Peyer's patch (tissue), 4 donors: Measurements from ENCODE around the gene ZHX3. TPM values are rescaled to one million over a fixed set of nuclear protein-coding genes. Genes with fewer than 3 reads are reported as not detected.

Experiments used
- DNase-seq, 3 donors: peaks; one replicate each; pipeline ENCODE4 v3.0.0-alpha.2; 2017 to 2019
- H3K27ac ChIP-seq, 4 donors: fragments of 200-600 bp; sonication (generic); one replicate each; pipeline ENCODE4 v1.5.1; 2016 to 2019
- H3K27me3 ChIP-seq, 2 donors: fragments of 200-600 bp; sonication (generic); one replicate each; pipeline ENCODE4 v1.5.1; 2019
- H3K36me3 ChIP-seq, 3 donors: fragments of 200-600 bp; sonication (generic); one replicate each; pipeline ENCODE4 v1.5.1; 2016 to 2019
- H3K4me1 ChIP-seq, 4 donors: fragments of 200-600 bp; sonication (generic); one replicate each; pipeline ENCODE4 v1.5.1; 2016 to 2019
- H3K4me3 ChIP-seq, 4 donors: fragments of 200-600 bp; sonication (generic); 1 replicate in 3 of 4; 2 replicates in 1 of 4; pipeline ENCODE4 v1.5.1; 2016 to 2019; ENCODE audit warnings: mild to moderate bottlenecking in 1 of 4
- H3K9me3 ChIP-seq, 4 donors: fragments of 200-600 bp; sonication (generic); one replicate each; pipeline ENCODE4 v1.5.1; 2016 to 2019; ENCODE audit warnings: mild to moderate bottlenecking in 1 of 4
- POLR2A ChIP-seq, 2 donors: fragments of 450-650 bp; IDR thresholded peaks; one replicate each; pipeline ENCODE4 v1.5.1; 2017; ENCODE audit warnings: antibody characterized with exemption in 2 of 2, mild to moderate bottlenecking in 2 of 2, moderate library complexity in 2 of 2
- total RNA-seq, 4 donors: library from RNA; depleted of rRNA; stranded (reverse); fragments of >200 nt; gene quantifications; one replicate each; pipeline ENCODE4 v1.1.0, GENCODE V29; 2016
- TF ChIP-seq, protein P1 (sequence below), 6 experiments: fragments of 450-650 bp in 4 of 6; fragments of 200-600 bp in 2 of 6; sonication (generic) in 1 of 6; IDR thresholded peaks; one replicate each; pipeline ENCODE4 v1.5.1; 2017 to 2019; ENCODE audit warnings: antibody characterized with exemption in 6 of 6, mild to moderate bottlenecking in 3 of 6, moderate library complexity in 1 of 6

The ZHX3 gene
- total RNA-seq, 4 donors from 2014 or later, result 33.8 to 53.0 (median 39.5) TPM

DNA sequence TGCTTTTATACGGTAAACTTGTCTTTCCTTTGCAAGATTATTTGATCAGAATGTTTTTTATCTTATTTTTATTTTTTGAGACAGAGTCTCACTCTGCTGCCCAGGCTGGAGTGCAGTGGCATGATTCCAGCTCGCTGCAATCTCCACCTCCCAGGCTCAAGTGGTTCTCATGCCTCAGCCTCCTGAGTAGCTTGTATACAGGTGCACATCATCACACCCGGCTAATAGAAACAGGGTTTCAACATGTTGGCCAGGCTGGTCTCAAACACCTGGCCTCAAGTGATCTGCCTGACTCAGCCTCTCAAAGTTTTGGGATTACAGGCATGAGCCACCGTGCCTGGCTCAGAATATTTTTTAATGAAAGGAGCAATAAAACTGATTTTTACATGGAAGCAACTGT is 14.2 kb upstream of the ZHX3 start:
- H3K27me3 ChIP-seq, result no peaks in the 10 kb centered on the region
- no peaks in the 10 kb centered on the region for H3K9me3 ChIP-seq
- TF ChIP-seq POLR2A (IDR thresholded peaks at IDR 0.05), result no peak
- TF ChIP-seq, protein P1, sequence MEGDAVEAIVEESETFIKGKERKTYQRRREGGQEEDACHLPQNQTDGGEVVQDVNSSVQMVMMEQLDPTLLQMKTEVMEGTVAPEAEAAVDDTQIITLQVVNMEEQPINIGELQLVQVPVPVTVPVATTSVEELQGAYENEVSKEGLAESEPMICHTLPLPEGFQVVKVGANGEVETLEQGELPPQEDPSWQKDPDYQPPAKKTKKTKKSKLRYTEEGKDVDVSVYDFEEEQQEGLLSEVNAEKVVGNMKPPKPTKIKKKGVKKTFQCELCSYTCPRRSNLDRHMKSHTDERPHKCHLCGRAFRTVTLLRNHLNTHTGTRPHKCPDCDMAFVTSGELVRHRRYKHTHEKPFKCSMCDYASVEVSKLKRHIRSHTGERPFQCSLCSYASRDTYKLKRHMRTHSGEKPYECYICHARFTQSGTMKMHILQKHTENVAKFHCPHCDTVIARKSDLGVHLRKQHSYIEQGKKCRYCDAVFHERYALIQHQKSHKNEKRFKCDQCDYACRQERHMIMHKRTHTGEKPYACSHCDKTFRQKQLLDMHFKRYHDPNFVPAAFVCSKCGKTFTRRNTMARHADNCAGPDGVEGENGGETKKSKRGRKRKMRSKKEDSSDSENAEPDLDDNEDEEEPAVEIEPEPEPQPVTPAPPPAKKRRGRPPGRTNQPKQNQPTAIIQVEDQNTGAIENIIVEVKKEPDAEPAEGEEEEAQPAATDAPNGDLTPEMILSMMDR (IDR thresholded peaks at IDR 0.05), result no peak
- H3K4me1 ChIP-seq, result peaks cover 0 to 3% (median 0%) of the 10 kb centered on the region in 4 donors
- no peaks in the 10 kb centered on the region for H3K36me3 ChIP-seq
- no peak overlapping the region for H3K27ac ChIP-seq
- peak in 1 of 3 donors; percentile 24 for DNase-seq
- no peak overlapping the region for H3K4me3 ChIP-seq

DNA sequence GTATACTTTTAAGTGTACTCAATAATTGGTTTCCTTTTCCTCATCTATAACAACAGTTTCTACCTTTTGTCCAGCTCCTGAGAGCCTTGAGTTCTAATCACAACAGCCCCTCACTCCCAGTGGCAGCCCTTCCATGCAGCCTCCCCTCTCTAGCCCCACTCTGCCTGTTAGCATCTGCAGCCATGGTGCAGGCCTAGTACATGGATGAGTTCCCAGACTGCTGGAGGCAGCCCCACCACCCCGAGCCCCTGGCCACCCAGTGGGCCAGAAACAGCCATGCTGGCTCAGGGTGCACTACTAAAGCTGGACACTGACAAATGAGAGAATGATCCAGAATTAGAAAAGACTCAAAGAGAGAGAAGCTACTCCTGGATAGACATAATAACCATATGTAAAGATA is 13.4 kb upstream of the ZHX3 start:
- no peak overlapping the region for H3K27ac ChIP-seq
- H3K4me1 ChIP-seq, result peaks cover 0 to 3% (median 0%) of the 10 kb centered on the region in 4 donors
- H3K9me3 ChIP-seq, result no peaks in the 10 kb centered on the region
- H3K27me3 ChIP-seq, result no peaks in the 10 kb centered on the region
- no peaks in the 10 kb centered on the region for H3K36me3 ChIP-seq
- TF ChIP-seq, protein P1 (IDR thresholded peaks at IDR 0.05), result no peak
- TF ChIP-seq POLR2A (IDR thresholded peaks at IDR 0.05), result no peak
- H3K4me3 ChIP-seq, result no peak overlapping the region
- DNase-seq, result peak in 1 of 3 donors; percentile 34

DNA sequence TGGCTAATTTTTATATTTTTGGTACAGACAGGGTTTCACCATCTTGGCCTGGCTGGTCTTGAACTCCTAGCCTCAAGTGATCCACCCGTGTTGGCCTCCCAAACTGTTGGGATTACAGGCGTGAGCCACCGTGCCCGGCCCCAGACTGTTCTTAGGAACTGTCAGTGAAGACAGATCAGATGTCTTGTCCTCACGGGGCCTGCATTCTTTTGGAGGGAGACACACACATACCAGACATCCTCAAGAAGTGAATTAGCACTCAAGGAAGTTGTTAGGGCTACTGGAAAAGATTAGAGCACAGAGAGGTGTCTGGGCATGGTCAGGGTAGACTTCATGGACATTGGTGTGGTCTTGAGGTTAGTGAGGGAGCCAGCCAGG is 12.8 kb upstream of the ZHX3 start:
- TF ChIP-seq, protein P1 (IDR thresholded peaks at IDR 0.05), result no peak
- TF ChIP-seq POLR2A (IDR thresholded peaks at IDR 0.05), result no peak
- DNase-seq, result peak in 1 of 3 donors; percentile 41
- Histone ChIP-seq H3K4me1 (peaks cover 0 to 3% (median 0%) of the 10 kb centered on the region in 4 donors), H3K27ac (peak overlapping the region in 1 of 4 donors; percentile 57), H3K27me3 (no peaks in the 10 kb centered on the region), H3K9me3 (no peaks in the 10 kb centered on the region), H3K4me3 (no peak overlapping the region), H3K36me3 (no peaks in the 10 kb centered on the region)

DNA sequence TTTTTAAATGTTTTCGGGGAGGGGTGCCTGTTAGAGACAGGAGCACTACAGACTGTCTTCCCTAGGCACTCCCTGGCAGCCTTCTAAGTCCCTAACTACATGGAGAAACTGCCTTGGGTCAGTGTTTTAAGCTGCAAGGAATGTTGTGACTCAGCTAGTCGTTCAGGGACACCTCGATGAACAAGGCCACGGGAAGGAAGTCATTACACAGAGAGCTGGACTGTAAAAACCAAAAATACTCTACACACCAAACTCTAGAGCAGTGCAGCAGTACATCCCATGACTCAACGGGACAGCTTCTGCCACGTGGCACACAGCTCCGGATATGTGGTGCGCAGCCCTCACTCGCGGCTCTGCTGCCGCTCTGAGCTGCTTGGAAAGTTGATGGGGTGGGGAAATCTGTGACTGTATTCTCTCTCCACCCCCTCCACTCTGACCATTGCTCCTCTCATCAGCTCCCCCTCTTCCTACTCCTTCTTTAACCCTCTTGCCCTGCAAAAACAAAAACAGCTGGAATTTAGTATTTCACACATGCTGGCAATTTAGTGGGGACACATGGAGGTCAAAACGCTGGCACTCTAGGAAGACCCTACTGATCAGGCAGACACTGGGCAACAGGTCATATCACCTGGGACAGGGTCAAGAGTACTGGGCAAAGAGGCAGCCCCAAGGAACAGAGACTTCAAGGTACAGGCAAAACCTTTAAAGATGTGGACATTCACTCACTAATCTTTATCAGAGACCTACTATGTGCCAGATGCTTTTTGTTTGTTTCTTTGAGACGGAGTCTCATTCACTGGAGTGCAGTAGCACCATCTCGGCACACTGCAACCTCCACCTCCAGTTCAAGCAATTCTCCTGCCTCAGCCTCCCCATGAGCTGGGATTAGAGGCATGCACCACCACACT is 12.2 kb upstream of the ZHX3 start:
- Histone ChIP-seq H3K9me3 (no peaks in the 10 kb centered on the region), H3K27me3 (no peaks in the 10 kb centered on the region), H3K27ac (peak overlapping the region; percentile 27 to 63 (median 47)), H3K4me1 (peaks cover 0 to 3% (median 0%) of the 10 kb centered on the region in 4 donors), H3K36me3 (no peaks in the 10 kb centered on the region), H3K4me3 (no peak overlapping the region)
- peak in 2 of 3 donors; percentile 59 to 83 for DNase-seq
- TF ChIP-seq, protein P1 (IDR thresholded peaks at IDR 0.05), result no peak
- TF ChIP-seq POLR2A (IDR thresholded peaks at IDR 0.05), result no peak

DNA sequence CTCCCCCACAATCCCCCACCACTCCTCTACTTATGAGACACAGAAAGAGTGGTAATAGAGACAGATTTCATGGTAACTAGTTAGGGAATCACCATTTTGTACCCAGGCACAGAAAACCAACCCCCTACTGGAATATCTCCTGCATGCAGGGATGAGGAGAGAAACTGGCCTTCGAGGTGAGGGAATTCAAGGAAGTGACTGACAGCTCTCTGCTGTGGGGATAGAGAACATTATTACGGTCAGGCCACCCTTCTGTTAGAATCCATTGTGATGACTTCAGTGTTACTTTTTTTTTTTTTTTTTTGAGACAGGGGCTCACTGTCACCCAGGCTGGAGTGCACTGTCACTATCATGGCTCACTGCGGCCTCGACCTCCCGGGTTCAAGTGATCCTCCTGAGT is 9.6 kb upstream of the ZHX3 start:
- no peak overlapping the region for H3K27ac ChIP-seq
- no peak overlapping the region for H3K4me3 ChIP-seq
- H3K9me3 ChIP-seq, result no peaks in the 10 kb centered on the region
- no peak for DNase-seq
- H3K4me1 ChIP-seq, result peaks cover 0 to 5% (median 2%) of the 10 kb centered on the region in 4 donors
- TF ChIP-seq POLR2A (IDR thresholded peaks at IDR 0.05), result no peak
- TF ChIP-seq, protein P1 (IDR thresholded peaks at IDR 0.05), result no peak
- H3K36me3 ChIP-seq, result no peaks in the 10 kb centered on the region
- H3K27me3 ChIP-seq, result no peaks in the 10 kb centered on the region
